OCI-M2 (cell line): ENCODE data around the gene COL6A2.
"Not testable (repeated sequence)": the region's sequence is repeated elsewhere in the genome, so short reads cannot be mapped to it uniquely, and the experiment has no call there.

Experiments
- DNase-seq: peaks from one replicate; lab custom pipeline; 2025; ENCODE audit not compliant: unreplicated experiment; lab: John Stamatoyannopoulos, UW

The COL6A2 gene

GRCh38 chr21:46060596-46061061 is 37.3 kb upstream of the COL6A2 start:
- no peak for DNase-seq

GRCh38 chr21:46061063-46061462 is 36.8 kb upstream of the COL6A2 start:
- no peak for DNase-seq

- DNase-seq, result no peak
Observed at GRCh38 chr21:46061518-46061917, 36.4 kb upstream of the COL6A2 start.

- no peak for DNase-seq
Observed at GRCh38 chr21:46061950-46062349, 36.0 kb upstream of the COL6A2 start.

GRCh38 chr21:46062471-46063211 is 35.3 kb upstream of the COL6A2 start:
- DNase-seq, result no peak

GRCh38 chr21:46063227-46063626 is 34.7 kb upstream of the COL6A2 start:
- DNase-seq, result no peak

- no peak for DNase-seq
Observed at GRCh38 chr21:46063734-46064680, 33.9 kb upstream of the COL6A2 start.

- DNase-seq, result no peak
Observed at GRCh38 chr21:46064870-46065214, 33.1 kb upstream of the COL6A2 start.

GRCh38 chr21:46065215-46065913 is 32.5 kb upstream of the COL6A2 start:
- DNase-seq, result no peak

GRCh38 chr21:46065914-46066551 is 31.9 kb upstream of the COL6A2 start:
- DNase-seq, result no peak

- no peak for DNase-seq
Observed at GRCh38 chr21:46066591-46067331, 31.2 kb upstream of the COL6A2 start.

- DNase-seq, result no peak
Observed at GRCh38 chr21:46067505-46068201, 30.3 kb upstream of the COL6A2 start.

- DNase-seq, result no peak
Observed at GRCh38 chr21:46068516-46069079, 29.3 kb upstream of the COL6A2 start.

GRCh38 chr21:46069166-46069565 is 28.7 kb upstream of the COL6A2 start:
- no peak for DNase-seq

GRCh38 chr21:46069719-46070279 is 28.1 kb upstream of the COL6A2 start:
- no peak for DNase-seq

GRCh38 chr21:46071082-46071481 is 26.8 kb upstream of the COL6A2 start:
- no peak for DNase-seq

GRCh38 chr21:46076724-46077123 is 21.2 kb upstream of the COL6A2 start:
- DNase-seq, result not testable (repeated sequence)

- no peak for DNase-seq
Observed at GRCh38 chr21:46077674-46078101, 20.2 kb upstream of the COL6A2 start.
